ENCODE measurements around the gene RCAN1. TPM values are rescaled to one million over a fixed set of nuclear protein-coding genes. Genes with fewer than 3 reads are reported as not detected.

Gene RCAN1
- total RNA-seq, 6 donors from 2014 or later: 24.7 to 36.2 (median 29.4) TPM

DNA sequence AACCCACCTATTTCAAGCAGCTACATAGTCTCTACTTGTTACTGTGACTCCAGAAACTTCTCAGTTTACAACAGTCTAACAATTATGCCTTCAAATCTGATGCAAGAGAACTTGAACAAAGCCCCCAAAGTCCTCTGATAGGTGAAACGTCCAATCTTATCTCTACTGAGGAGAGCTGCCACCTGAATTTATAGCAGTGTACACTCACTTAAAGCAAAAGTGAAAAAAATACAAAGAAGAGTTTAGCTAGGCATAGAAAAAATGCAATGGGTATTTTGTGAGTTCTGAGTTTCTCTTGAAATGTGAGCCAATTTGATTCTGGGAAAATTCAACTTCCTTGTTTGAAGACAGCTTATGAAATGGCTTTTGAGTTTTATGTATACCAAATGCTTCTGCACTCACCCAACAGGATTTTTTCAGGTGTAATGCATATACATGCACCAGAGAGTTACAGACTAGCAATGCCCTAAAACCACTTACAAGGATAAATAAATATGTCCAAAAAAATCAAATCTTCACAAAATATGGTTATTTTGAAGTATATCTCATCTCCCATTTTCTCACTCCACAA, 36.0 kb upstream of the RCAN1 start:
- DNase-seq (no peak), ATAC-seq (ENCODE audit: low FRiP score in 2 of 2) (no peak)
- H3K27me3 ChIP-seq: no peaks in the 10 kb centered on the region
- no peak overlapping the region for H3K27ac ChIP-seq
- no peaks in the 10 kb centered on the region for H3K36me3 ChIP-seq
- WGBS, 2 donors: 14 to 30% methylated on average over 1 of the region's 1 CpG
- no peak overlapping the region for H3K4me3 ChIP-seq
- H3K9me3 ChIP-seq: peaks cover 0 to 11% (median 0%) of the 10 kb centered on the region in 4 donors
- no peak for TF ChIP-seq EP300 (IDR thresholded peaks at IDR 0.05)
- no peak for TF ChIP-seq POLR2A (IDR thresholded peaks at IDR 0.05)
- no peak for TF ChIP-seq POLR2AphosphoS5 (IDR thresholded peaks at IDR 0.05)
- TF ChIP-seq, protein P1, sequence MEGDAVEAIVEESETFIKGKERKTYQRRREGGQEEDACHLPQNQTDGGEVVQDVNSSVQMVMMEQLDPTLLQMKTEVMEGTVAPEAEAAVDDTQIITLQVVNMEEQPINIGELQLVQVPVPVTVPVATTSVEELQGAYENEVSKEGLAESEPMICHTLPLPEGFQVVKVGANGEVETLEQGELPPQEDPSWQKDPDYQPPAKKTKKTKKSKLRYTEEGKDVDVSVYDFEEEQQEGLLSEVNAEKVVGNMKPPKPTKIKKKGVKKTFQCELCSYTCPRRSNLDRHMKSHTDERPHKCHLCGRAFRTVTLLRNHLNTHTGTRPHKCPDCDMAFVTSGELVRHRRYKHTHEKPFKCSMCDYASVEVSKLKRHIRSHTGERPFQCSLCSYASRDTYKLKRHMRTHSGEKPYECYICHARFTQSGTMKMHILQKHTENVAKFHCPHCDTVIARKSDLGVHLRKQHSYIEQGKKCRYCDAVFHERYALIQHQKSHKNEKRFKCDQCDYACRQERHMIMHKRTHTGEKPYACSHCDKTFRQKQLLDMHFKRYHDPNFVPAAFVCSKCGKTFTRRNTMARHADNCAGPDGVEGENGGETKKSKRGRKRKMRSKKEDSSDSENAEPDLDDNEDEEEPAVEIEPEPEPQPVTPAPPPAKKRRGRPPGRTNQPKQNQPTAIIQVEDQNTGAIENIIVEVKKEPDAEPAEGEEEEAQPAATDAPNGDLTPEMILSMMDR (IDR thresholded peaks at IDR 0.05): no peak
- H3K4me1 ChIP-seq: peaks cover 0 to 4% (median 0%) of the 10 kb centered on the region in 4 donors

DNA sequence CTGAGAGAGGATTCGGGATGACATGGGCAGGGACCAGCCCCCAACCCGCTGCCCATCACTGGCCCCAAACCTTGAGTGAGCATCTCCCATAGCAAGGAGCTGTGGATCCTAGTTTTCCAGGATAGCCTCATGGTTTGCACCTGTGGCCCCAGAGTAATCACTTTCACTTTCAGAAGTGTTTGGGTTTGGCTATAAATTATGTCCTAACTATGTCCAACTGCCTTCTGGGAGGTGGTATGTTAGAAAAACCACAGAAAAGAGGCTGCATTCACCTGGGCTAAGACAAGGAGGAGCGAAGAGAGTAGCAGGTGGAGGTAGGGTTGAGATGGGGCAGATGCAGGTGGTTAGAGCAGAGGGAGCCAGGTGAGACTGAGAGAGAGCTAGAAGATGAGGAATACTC, 34.5 kb upstream of the RCAN1 start:
- no peak overlapping the region for H3K4me3 ChIP-seq
- TF ChIP-seq POLR2A (IDR thresholded peaks at IDR 0.05) (no peak), POLR2AphosphoS5 (IDR thresholded peaks at IDR 0.05) (no peak)
- no peaks in the 10 kb centered on the region for H3K36me3 ChIP-seq
- ATAC-seq (ENCODE audit: low FRiP score in 2 of 2) (no peak), DNase-seq (no peak)
- peaks cover 0 to 4% (median 0%) of the 10 kb centered on the region in 4 donors for H3K4me1 ChIP-seq
- no peaks in the 10 kb centered on the region for H3K27me3 ChIP-seq
- H3K27ac ChIP-seq: no peak overlapping the region
- 81 to 90% methylated on average over 3 of the region's 3 CpGs for WGBS, 2 donors
- H3K9me3 ChIP-seq: peaks cover 0 to 11% (median 0%) of the 10 kb centered on the region in 4 donors

DNA sequence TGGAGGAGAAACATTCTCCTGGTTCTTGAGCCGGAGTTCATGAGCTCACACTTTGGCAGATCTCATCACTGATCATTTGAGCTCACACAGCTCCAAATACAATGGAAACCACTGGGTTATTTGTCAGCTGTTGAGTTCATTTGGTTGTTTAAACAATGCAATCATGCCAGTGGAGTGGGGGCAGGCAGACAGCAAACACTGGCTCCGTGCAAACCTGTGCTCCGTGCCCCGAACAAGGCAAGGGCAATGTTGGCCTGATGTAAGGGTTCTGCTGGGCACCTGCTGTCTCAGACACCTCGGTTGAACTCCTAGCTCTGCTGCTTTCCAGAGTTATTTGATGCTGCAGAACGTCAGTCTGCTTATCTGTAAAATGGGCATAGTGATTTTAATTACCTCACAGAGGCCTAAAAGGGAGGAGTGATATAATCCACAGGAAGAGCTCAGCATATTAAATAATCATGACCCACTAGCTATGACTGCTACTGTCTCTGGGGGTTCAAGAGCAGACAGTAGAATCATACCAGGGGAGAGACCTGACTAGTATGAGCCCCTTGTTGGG, 33.9 kb upstream of the RCAN1 start:
- H3K4me3 ChIP-seq: no peak overlapping the region
- ATAC-seq (ENCODE audit: low FRiP score in 2 of 2) (no peak), DNase-seq (no peak)
- whole genome bisulfite sequencing, 2 donors: 64 to 79% methylated on average over 6 of the region's 6 CpGs
- TF ChIP-seq, protein P1 (IDR thresholded peaks at IDR 0.05): no peak
- no peak for TF ChIP-seq POLR2A (IDR thresholded peaks at IDR 0.05)
- TF ChIP-seq EP300 (IDR thresholded peaks at IDR 0.05): no peak
- no peak for TF ChIP-seq POLR2AphosphoS5 (IDR thresholded peaks at IDR 0.05)
- peaks cover 0 to 4% (median 0%) of the 10 kb centered on the region in 4 donors for H3K4me1 ChIP-seq
- peaks cover 0 to 11% (median 0%) of the 10 kb centered on the region in 4 donors for H3K9me3 ChIP-seq
- H3K27ac ChIP-seq: no peak overlapping the region
- H3K27me3 ChIP-seq: no peaks in the 10 kb centered on the region
- no peaks in the 10 kb centered on the region for H3K36me3 ChIP-seq

DNA sequence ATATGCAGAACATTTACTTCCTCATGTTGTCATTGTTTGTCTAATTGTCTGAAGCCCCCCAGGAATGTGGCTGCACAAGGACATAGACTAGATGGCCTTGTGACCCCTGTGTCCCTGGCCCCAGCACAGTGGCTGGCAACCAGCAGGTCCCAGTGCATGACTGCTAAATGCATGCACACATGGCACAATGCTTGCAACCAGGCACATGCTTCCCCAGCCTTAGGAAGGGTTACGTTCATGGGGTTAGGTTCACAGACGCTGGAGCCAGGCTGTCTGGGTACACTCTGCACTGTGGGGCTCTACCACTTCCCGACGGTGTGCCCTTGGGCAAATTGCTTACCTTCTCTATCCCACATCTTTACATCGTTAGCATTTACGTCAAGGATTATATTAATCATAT, 32.6 kb upstream of the RCAN1 start:
- Histone ChIP-seq H3K27ac (no peak overlapping the region), H3K9me3 (peaks cover 0 to 11% (median 0%) of the 10 kb centered on the region in 4 donors), H3K27me3 (no peaks in the 10 kb centered on the region), H3K4me3 (no peak overlapping the region), H3K4me1 (peaks cover 0 to 4% (median 0%) of the 10 kb centered on the region in 4 donors), H3K36me3 (no peaks in the 10 kb centered on the region)
- no peak for DNase-seq
- WGBS, 2 donors: 51 to 77% methylated on average over 5 to 6 of the region's 6 CpGs
- TF ChIP-seq POLR2AphosphoS5 (IDR thresholded peaks at IDR 0.05) (no peak), EP300 (IDR thresholded peaks at IDR 0.05) (no peak), POLR2A (IDR thresholded peaks at IDR 0.05) (no peak)
- TF ChIP-seq, protein P1 (IDR thresholded peaks at IDR 0.05): no peak
- no peak for ATAC-seq (ENCODE audit: low FRiP score in 2 of 2)

DNA sequence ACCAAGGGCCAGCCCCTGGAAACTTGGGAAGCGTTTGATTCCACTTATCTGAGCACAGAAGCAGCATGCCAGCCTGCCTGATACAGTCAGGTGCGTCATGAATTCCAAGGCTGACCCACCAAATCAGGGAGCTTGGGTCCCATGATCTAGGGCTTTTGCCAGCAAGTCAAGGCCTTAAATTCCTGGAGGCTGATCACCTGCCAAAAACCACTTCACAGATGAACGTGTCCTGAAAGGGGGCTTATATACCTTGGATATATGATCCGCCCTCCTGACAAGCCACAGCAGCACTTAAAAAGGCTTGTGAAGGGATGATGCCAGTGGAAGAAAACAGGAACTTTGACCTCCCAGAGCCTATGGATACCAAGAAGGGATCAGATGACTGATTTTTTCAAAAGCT, 29.9 kb upstream of the RCAN1 start:
- Histone ChIP-seq H3K4me1 (peaks cover 0 to 7% (median 3%) of the 10 kb centered on the region in 4 donors), H3K36me3 (no peaks in the 10 kb centered on the region), H3K27ac (no peak overlapping the region), H3K9me3 (no peaks in the 10 kb centered on the region), H3K4me3 (no peak overlapping the region), H3K27me3 (no peaks in the 10 kb centered on the region)
- 62 to 76% methylated on average over 4 of the region's 4 CpGs for WGBS, 2 donors
- no peak for DNase-seq
- TF ChIP-seq EP300 (IDR thresholded peaks at IDR 0.05) (no peak), POLR2A (IDR thresholded peaks at IDR 0.05) (no peak), POLR2AphosphoS5 (IDR thresholded peaks at IDR 0.05) (no peak)
- TF ChIP-seq, protein P1 (IDR thresholded peaks at IDR 0.05): no peak
- ATAC-seq (ENCODE audit: low FRiP score in 2 of 2): no peak
